K562 (cell line): ENCODE data around the gene ACOT2.

Source experiments
- ARHGAP35 ChIP-seq: fragments of 450-650 bp; IDR thresholded peaks from 2 replicates; pipeline ENCODE4 v1.6.1; 2018; ENCODE audit not compliant: partially characterized antibody
- GATAD2A ChIP-seq: fragments of 450-650 bp; IDR thresholded peaks from 2 replicates; pipeline ENCODE4 v1.6.1; 2017
- POLR2B ChIP-seq: fragments of 450-650 bp; IDR thresholded peaks from 2 replicates; pipeline ENCODE4 v1.6.1; 2018; ENCODE audit warnings: low read depth; ENCODE audit not compliant: partially characterized antibody
- RFX1 ChIP-seq: fragments of 450-650 bp; IDR thresholded peaks from 2 replicates; pipeline ENCODE4 v1.6.1; 2016; ENCODE audit warnings: mild to moderate bottlenecking, moderate library complexity
- ZC3H4 ChIP-seq: sonication (generic); formaldehyde crosslinking; IDR thresholded peaks from 2 replicates; pipeline ENCODE4 v1.9.0; 2021; ENCODE audit warnings: missing genetic modification reagents, borderline replicate concordance
- ZNF668 ChIP-seq: fragments of 250-450 bp; sonication (Bioruptor Pico); IDR thresholded peaks from 2 replicates; pipeline ENCODE4 v1.8.0; 2022; ENCODE audit warnings: mild to moderate bottlenecking, inconsistent platforms
- ZNF764 ChIP-seq: fragments of 250-450 bp; sonication (Bioruptor Pico); IDR thresholded peaks from 2 replicates; pipeline ENCODE4 v1.4.0; 2020; ENCODE audit warnings: low read depth, mild to moderate bottlenecking, moderate library complexity
- TF ChIP-seq, protein P1 (sequence below), 3 experiments: IDR thresholded peaks in 2 of 3; conservative IDR thresholded peaks in 1 of 3; 2 replicates each; pipeline ENCODE4 v1.5.1; 2011 to 2012; ENCODE audit warnings: low read length in 3 of 3, mild to moderate bottlenecking in 3 of 3, control low read depth in 2 of 3, improper control_type of control experiment in 1 of 3, inconsistent platforms in 1 of 3, low read depth in 1 of 3, mixed read lengths in 1 of 3, moderate library complexity in 1 of 3; ENCODE audit not compliant: insufficient read depth in 2 of 3

DNA sequence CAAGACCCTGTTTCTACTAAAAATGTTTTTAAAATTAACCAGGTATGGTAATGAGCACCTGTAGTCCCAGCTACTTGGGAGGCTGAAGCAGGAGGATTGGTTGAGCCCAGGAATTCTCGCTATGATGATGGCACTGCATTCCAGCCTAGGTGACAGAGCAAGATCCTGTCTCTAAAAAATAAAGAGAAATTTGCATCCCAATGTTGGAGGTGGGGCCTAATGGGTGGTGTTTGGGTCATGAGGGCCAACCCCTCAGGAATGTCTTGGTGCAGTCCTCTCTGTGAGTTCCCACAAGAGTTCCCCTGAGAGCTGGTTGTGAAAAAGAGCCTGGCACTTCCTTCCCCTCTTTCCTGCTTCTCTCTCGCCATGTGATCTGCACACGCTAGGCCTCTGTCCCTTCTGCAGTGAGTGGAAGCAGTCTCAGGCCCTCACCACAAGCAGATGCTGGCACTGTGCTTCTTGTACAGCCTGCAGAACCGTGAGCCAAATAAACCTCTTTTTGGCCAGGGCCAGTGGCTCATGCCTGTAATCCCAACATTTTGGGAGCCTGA is 54.6 kb downstream of the ACOT2 start:
- TF ChIP-seq ARHGAP35 (no peak), POLR2B (no peak), ZNF764 (CRISPR knock-in tag) (no peak), ZC3H4 (CRISPR knock-in tag) (no peak), GATAD2A (no peak), RFX1 (no peak), ZNF668 (CRISPR knock-in tag) (no peak)
- TF ChIP-seq, protein P1, sequence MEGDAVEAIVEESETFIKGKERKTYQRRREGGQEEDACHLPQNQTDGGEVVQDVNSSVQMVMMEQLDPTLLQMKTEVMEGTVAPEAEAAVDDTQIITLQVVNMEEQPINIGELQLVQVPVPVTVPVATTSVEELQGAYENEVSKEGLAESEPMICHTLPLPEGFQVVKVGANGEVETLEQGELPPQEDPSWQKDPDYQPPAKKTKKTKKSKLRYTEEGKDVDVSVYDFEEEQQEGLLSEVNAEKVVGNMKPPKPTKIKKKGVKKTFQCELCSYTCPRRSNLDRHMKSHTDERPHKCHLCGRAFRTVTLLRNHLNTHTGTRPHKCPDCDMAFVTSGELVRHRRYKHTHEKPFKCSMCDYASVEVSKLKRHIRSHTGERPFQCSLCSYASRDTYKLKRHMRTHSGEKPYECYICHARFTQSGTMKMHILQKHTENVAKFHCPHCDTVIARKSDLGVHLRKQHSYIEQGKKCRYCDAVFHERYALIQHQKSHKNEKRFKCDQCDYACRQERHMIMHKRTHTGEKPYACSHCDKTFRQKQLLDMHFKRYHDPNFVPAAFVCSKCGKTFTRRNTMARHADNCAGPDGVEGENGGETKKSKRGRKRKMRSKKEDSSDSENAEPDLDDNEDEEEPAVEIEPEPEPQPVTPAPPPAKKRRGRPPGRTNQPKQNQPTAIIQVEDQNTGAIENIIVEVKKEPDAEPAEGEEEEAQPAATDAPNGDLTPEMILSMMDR (IDR thresholded peaks at IDR 0.05 in 2 of 3, conservative IDR thresholded peaks at IDR 0.05 in 1 of 3; ENCODE audit: insufficient read depth in 2 of 3, low read depth in 1 of 3, low read length in 3 of 3), result no peak
